Natural killer cell (primary cell): ENCODE data around the gene ACADSB. TPM values are rescaled to one million over a fixed set of nuclear protein-coding genes. Genes with fewer than 3 reads are reported as not detected.

Source experiments
- ATAC-seq, 3 donors: fragments of 150-1000 bp in 2 of 3; fragments of 200-7000 bp in 1 of 3; cut with Tn5 transposase; 1 replicate in 1 of 3; 2 replicates in 2 of 3; pipeline ENCODE4 v1.10.0; 2021; ENCODE audit warnings: mild to moderate bottlenecking in 2 of 3, moderate library complexity in 2 of 3
- DNase-seq, 2 donors: peaks; one replicate each; pipeline versions ENCODE4 v3.0.0 to v3.0.0-alpha.2; 2013 to 2021; ENCODE audit warnings: mixed read lengths in 1 of 2
- H3K27ac ChIP-seq: one replicate; pipeline ENCODE4 v1.5.1; 2013; ENCODE audit warnings: mild to moderate bottlenecking, low read length
- H3K27me3 ChIP-seq: one replicate; pipeline ENCODE4 v1.6.1; 2013; ENCODE audit warnings: low read length; ENCODE audit not compliant: control insufficient read depth, insufficient read depth
- H3K36me3 ChIP-seq: one replicate; pipeline ENCODE4 v1.6.1; 2013; ENCODE audit warnings: low read length; ENCODE audit not compliant: control insufficient read depth, insufficient read depth
- H3K4me1 ChIP-seq: one replicate; pipeline ENCODE4 v1.6.1; 2013; ENCODE audit warnings: low read length; ENCODE audit not compliant: control insufficient read depth, insufficient read depth
- H3K4me3 ChIP-seq: one replicate; pipeline ENCODE4 v1.5.1; 2013; ENCODE audit warnings: low read length
- H3K9me3 ChIP-seq: one replicate; pipeline ENCODE4 v1.6.1; 2013; ENCODE audit warnings: low read length; ENCODE audit not compliant: control insufficient read depth, insufficient read depth
- H3K27ac Mint-ChIP-seq, 2 donors: one replicate each; pipeline ENCODE4 v1.8.0; 2022; ENCODE audit warnings: mild to moderate bottlenecking in 2 of 2, mixed read lengths in 2 of 2, moderate library complexity in 1 of 2
- H3K27me3 Mint-ChIP-seq, 2 donors: one replicate each; pipeline ENCODE4 v1.8.0; 2022; ENCODE audit warnings: low read depth in 2 of 2, mixed read lengths in 2 of 2
- H3K36me3 Mint-ChIP-seq: one replicate; pipeline ENCODE4 v1.8.0; 2022; ENCODE audit warnings: mixed read lengths
- H3K4me1 Mint-ChIP-seq, 2 donors: one replicate each; pipeline ENCODE4 v1.8.0; 2022; ENCODE audit warnings: mixed read lengths in 2 of 2
- H3K4me3 Mint-ChIP-seq: one replicate; pipeline ENCODE4 v1.8.0; 2022; ENCODE audit warnings: mild to moderate bottlenecking, moderate library complexity, mixed read lengths
- H3K9me3 Mint-ChIP-seq, 2 donors: one replicate each; pipeline ENCODE4 v1.8.0; 2022; ENCODE audit warnings: mixed read lengths in 2 of 2
- WGBS: methylation state at CpG from one replicate; pipeline ENCODE4 v1.1.7; 2013; ENCODE audit warnings: missing lambda C conversion rate; ENCODE audit not compliant: insufficient coverage; 5-methylcytosine and 5-hydroxymethylcytosine counted together
- intact Hi-C: fragments of 100-400 bp; cut with micrococcal nuclease; formaldehyde crosslinking; loops from one replicate; pipeline ENCODE4 v1.14.2; 2022
- total RNA-seq, 4 donors: library from RNA; stranded (reverse); fragments of 120-200 nt in 1 of 4; gene quantifications; one replicate each; pipeline versions ENCODE4 v1.2.3 to v1.2.4, GENCODE V29; 2013 to 2022
- TF ChIP-seq, protein P1 (sequence below): fragments of 200-600 bp; IDR thresholded peaks from one replicate; pipeline ENCODE4 v1.8.0; 2022; ENCODE audit warnings: antibody characterized with exemption

The ACADSB gene
- total RNA-seq, 3 donors from 2014 or later (not counting 1 experiment from before 2014, with no cell fraction given) = 20.8 to 27.3 (median 22.4) TPM

- Mint-ChIP-seq H3K27ac (no peak overlapping the region), H3K36me3 (no peaks in the 10 kb centered on the region), H3K4me1 (peaks cover 12 to 18% of the 10 kb centered on the region in 2 donors), H3K27me3 (no peaks in the 10 kb centered on the region), H3K4me3 (no peak overlapping the region), H3K9me3 (no peaks in the 10 kb centered on the region)
- WGBS = 98% methylated on average over 2 of the region's 2 CpGs
- no peaks in the 10 kb centered on the region for H3K9me3 ChIP-seq
- intact Hi-C loops = no loop called here
- H3K4me1 ChIP-seq = no peaks in the 10 kb centered on the region
- TF ChIP-seq, protein P1, sequence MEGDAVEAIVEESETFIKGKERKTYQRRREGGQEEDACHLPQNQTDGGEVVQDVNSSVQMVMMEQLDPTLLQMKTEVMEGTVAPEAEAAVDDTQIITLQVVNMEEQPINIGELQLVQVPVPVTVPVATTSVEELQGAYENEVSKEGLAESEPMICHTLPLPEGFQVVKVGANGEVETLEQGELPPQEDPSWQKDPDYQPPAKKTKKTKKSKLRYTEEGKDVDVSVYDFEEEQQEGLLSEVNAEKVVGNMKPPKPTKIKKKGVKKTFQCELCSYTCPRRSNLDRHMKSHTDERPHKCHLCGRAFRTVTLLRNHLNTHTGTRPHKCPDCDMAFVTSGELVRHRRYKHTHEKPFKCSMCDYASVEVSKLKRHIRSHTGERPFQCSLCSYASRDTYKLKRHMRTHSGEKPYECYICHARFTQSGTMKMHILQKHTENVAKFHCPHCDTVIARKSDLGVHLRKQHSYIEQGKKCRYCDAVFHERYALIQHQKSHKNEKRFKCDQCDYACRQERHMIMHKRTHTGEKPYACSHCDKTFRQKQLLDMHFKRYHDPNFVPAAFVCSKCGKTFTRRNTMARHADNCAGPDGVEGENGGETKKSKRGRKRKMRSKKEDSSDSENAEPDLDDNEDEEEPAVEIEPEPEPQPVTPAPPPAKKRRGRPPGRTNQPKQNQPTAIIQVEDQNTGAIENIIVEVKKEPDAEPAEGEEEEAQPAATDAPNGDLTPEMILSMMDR = no peak
- no peak overlapping the region for H3K4me3 ChIP-seq
- no peaks in the 10 kb centered on the region for H3K36me3 ChIP-seq
- no peak for DNase-seq
- no peaks in the 10 kb centered on the region for H3K27me3 ChIP-seq
- no peak for ATAC-seq
- H3K27ac ChIP-seq = no peak overlapping the region
Observed at GRCh38 chr10:123014772-123015171, 6.0 kb downstream of the ACADSB start.

GRCh38 chr10:123016228-123016627 lies 7.4 kb downstream of the ACADSB start:
- TF ChIP-seq, protein P1 = no peak
- no peaks in the 10 kb centered on the region for H3K4me1 ChIP-seq
- Mint-ChIP-seq H3K4me1 (peaks cover 0 to 8% of the 10 kb centered on the region in 2 donors), H3K36me3 (no peaks in the 10 kb centered on the region), H3K9me3 (no peaks in the 10 kb centered on the region), H3K27ac (no peak overlapping the region), H3K4me3 (no peak overlapping the region), H3K27me3 (no peaks in the 10 kb centered on the region)
- 95% methylated on average over 4 of the region's 4 CpGs for WGBS
- no peak overlapping the region for H3K27ac ChIP-seq
- H3K4me3 ChIP-seq = no peak overlapping the region
- no peaks in the 10 kb centered on the region for H3K36me3 ChIP-seq
- no peaks in the 10 kb centered on the region for H3K27me3 ChIP-seq
- H3K9me3 ChIP-seq = no peaks in the 10 kb centered on the region
- DNase-seq = no peak
- intact Hi-C loops = no loop called here
- ATAC-seq = no peak

- Histone ChIP-seq H3K4me3 (no peak overlapping the region), H3K4me1 (no peaks in the 10 kb centered on the region), H3K9me3 (no peaks in the 10 kb centered on the region), H3K27me3 (no peaks in the 10 kb centered on the region), H3K27ac (no peak overlapping the region), H3K36me3 (no peaks in the 10 kb centered on the region)
- TF ChIP-seq, protein P1 = no peak
- no peak for ATAC-seq
- WGBS = 89% methylated on average over 9 of the region's 9 CpGs
- Mint-ChIP-seq H3K4me3 (no peak overlapping the region), H3K9me3 (no peaks in the 10 kb centered on the region), H3K27me3 (no peaks in the 10 kb centered on the region), H3K4me1 (peaks cover 0 to 8% of the 10 kb centered on the region in 2 donors), H3K36me3 (no peaks in the 10 kb centered on the region), H3K27ac (no peak overlapping the region)
- intact Hi-C loops = no loop called here
- no peak for DNase-seq
Observed at GRCh38 chr10:123017421-123018165, 8.8 kb downstream of the ACADSB start.

- Mint-ChIP-seq H3K4me3 (no peak overlapping the region), H3K36me3 (no peaks in the 10 kb centered on the region), H3K27me3 (no peaks in the 10 kb centered on the region), H3K27ac (no peak overlapping the region), H3K4me1 (peaks cover 0 to 8% of the 10 kb centered on the region in 2 donors), H3K9me3 (no peaks in the 10 kb centered on the region)
- no peaks in the 10 kb centered on the region for H3K36me3 ChIP-seq
- WGBS = 92% methylated on average over 7 of the region's 7 CpGs
- H3K4me3 ChIP-seq = no peak overlapping the region
- intact Hi-C loops = no loop called here
- ATAC-seq (no peak), DNase-seq (no peak)
- no peak overlapping the region for H3K27ac ChIP-seq
- no peaks in the 10 kb centered on the region for H3K4me1 ChIP-seq
- no peaks in the 10 kb centered on the region for H3K9me3 ChIP-seq
- H3K27me3 ChIP-seq = no peaks in the 10 kb centered on the region
- TF ChIP-seq, protein P1 = no peak
Observed at GRCh38 chr10:123018531-123018930, 9.7 kb downstream of the ACADSB start.
